ENCODE data around the gene XK.

GRCh38 chrX:37644381-37645305 lies 40.9 kb upstream of the XK start:
- TF ChIP-seq CREB1 (IDR thresholded peaks at IDR 0.05; ENCODE audit: low read depth) = no peak
- TF ChIP-seq REST (IDR thresholded peaks at IDR 0.05; ENCODE audit: low read depth) = no peak
- no peak for TF ChIP-seq TCF12 (IDR thresholded peaks at IDR 0.05; ENCODE audit: low read depth)
- no peak for TF ChIP-seq RAD21 (IDR thresholded peaks at IDR 0.05; ENCODE audit: low read depth)

Measured in Ishikawa (cell line).